Eye (tissue), 1 donor: ENCODE results near the gene ARHGAP22.

ENCODE experiments used
- DNase-seq: peaks from one replicate; pipeline ENCODE4 v3.0.0-alpha.2; 2015

ARHGAP22 gene

GRCh38 chr10:48412081-48412480 lies 192.8 kb downstream of the ARHGAP22 start:
- no peak for DNase-seq

- DNase-seq = no peak
These were observed 193.4 kb downstream of the ARHGAP22 start for GRCh38 chr10:48411510-48411909.

GRCh38 chr10:48410503-48410902 lies 194.4 kb downstream of the ARHGAP22 start:
- no peak for DNase-seq

GRCh38 chr10:48406658-48407057 lies 198.2 kb downstream of the ARHGAP22 start:
- DNase-seq = no peak

- no peak for DNase-seq
These were observed 198.7 kb downstream of the ARHGAP22 start for GRCh38 chr10:48406204-48406603.

- no peak for DNase-seq
These were observed 200.2 kb downstream of the ARHGAP22 start for GRCh38 chr10:48404646-48405045.

GRCh38 chr10:48400850-48401220 lies 204.0 kb downstream of the ARHGAP22 start:
- no peak for DNase-seq

- no peak for DNase-seq
These were observed 204.6 kb downstream of the ARHGAP22 start for GRCh38 chr10:48400129-48400849.

GRCh38 chr10:48399551-48399950 lies 205.3 kb downstream of the ARHGAP22 start:
- peak; percentile 22 for DNase-seq

GRCh38 chr10:48399056-48399541 lies 205.8 kb downstream of the ARHGAP22 start:
- peak; percentile 48 for DNase-seq

GRCh38 chr10:48398261-48398660 lies 206.6 kb downstream of the ARHGAP22 start:
- DNase-seq = no peak
